HEK293T (cell line): ENCODE results near the gene CREB3L1.

Source experiments
- CTCF ChIA-PET: fragments of 350-600 bp; formaldehyde crosslinking; extraction: SDS; loops from one replicate; lab custom pipeline; 2021; ENCODE audit warnings: antibody characterized with exemption, inconsistent platforms; lab: Yijun Ruan, JAX
- POLR2A ChIA-PET: fragments of 350-600 bp; formaldehyde crosslinking; extraction: SDS; loops from one replicate; lab custom pipeline; 2020; ENCODE audit warnings: antibody characterized with exemption, inconsistent platforms; lab: Yijun Ruan, JAX
- DNase-seq: peaks from one replicate; pipeline ENCODE4 v3.0.0; 2012; ENCODE audit warnings: mixed read lengths; ENCODE audit errors: extremely low spot score
- ARNT ChIP-seq: fragments of 450-650 bp; IDR thresholded peaks from 2 replicates; pipeline ENCODE4 v1.6.1; 2017; ENCODE audit warnings: mild to moderate bottlenecking
- BHLHE40 ChIP-seq: fragments of 450-650 bp; IDR thresholded peaks from 2 replicates; pipeline ENCODE4 v1.6.1; 2016; ENCODE audit warnings: mild to moderate bottlenecking, moderate library complexity, borderline replicate concordance
- CTBP1 ChIP-seq: fragments of 450-650 bp; IDR thresholded peaks from 2 replicates; pipeline ENCODE4 v1.6.1; 2016; ENCODE audit warnings: borderline replicate concordance
- ELF4 ChIP-seq: fragments of 450-650 bp; IDR thresholded peaks from 2 replicates; pipeline ENCODE4 v1.6.1; 2017; ENCODE audit warnings: antibody characterized with exemption
- FOXA1 ChIP-seq: fragments of 450-650 bp; IDR thresholded peaks from 2 replicates; pipeline ENCODE4 v1.6.1; 2016; ENCODE audit warnings: mild to moderate bottlenecking
- FOXK2 ChIP-seq: fragments of 450-650 bp; IDR thresholded peaks from 2 replicates; pipeline ENCODE4 v1.6.1; 2016; ENCODE audit warnings: mild to moderate bottlenecking
- FOXM1 ChIP-seq: fragments of 450-650 bp; IDR thresholded peaks from 2 replicates; pipeline ENCODE4 v1.6.1; 2017; ENCODE audit warnings: mild to moderate bottlenecking, borderline replicate concordance
- HDGF ChIP-seq: fragments of 450-650 bp; IDR thresholded peaks from 2 replicates; pipeline ENCODE4 v1.6.1; 2017; ENCODE audit warnings: antibody characterized with exemption, borderline replicate concordance
- L3MBTL2 ChIP-seq: fragments of 450-650 bp; conservative IDR thresholded peaks from 2 replicates; pipeline ENCODE4 v1.6.1; 2016; ENCODE audit warnings: mild to moderate bottlenecking
- LEF1 ChIP-seq: fragments of 450-650 bp; IDR thresholded peaks from 2 replicates; pipeline ENCODE4 v1.6.1; 2017; ENCODE audit warnings: mild to moderate bottlenecking, borderline replicate concordance
- NFRKB ChIP-seq: fragments of 450-650 bp; IDR thresholded peaks from 2 replicates; pipeline ENCODE4 v1.6.1; 2016; ENCODE audit warnings: mild to moderate bottlenecking, moderate library complexity
- PKNOX1 ChIP-seq: fragments of 450-650 bp; IDR thresholded peaks from 2 replicates; pipeline ENCODE4 v1.6.1; 2016
- SP1 ChIP-seq: fragments of 450-650 bp; IDR thresholded peaks from 2 replicates; pipeline ENCODE4 v1.6.1; 2017
- SUZ12 ChIP-seq: fragments of 450-650 bp; IDR thresholded peaks from 2 replicates; pipeline ENCODE4 v1.6.1; 2016; ENCODE audit warnings: mild to moderate bottlenecking
- TARDBP ChIP-seq: fragments of 450-650 bp; IDR thresholded peaks from 2 replicates; pipeline ENCODE4 v1.6.1; 2016
- ZNF384 ChIP-seq: fragments of 450-650 bp; IDR thresholded peaks from 2 replicates; pipeline ENCODE4 v1.6.1; 2016

The CREB3L1 gene

DNA sequence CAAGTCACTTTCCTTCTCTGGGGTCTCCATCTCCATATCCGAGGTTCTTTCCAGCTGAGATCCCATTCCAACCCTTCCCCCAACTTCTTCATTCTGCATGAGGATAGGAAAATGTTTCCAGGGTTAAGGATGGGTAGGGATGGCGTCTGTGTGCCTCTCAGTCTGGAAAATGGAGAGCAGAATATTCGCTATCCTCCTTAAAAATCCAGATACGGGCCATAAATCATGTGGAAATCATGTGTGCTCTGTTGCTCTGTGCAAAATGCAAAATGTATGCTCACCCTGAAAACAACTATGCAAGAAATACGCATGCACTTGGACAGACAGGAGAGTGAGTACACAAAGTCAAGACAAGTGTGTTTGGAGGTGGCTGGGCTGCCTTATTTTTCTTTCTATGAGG, 3.2 kb downstream of the CREB3L1 start:
- CTCF ChIA-PET: no interaction called here
- no peak for DNase-seq
- POLR2A ChIA-PET: interaction anchor here (0.9 kb wide), 1 partner anchor 38 kb away, joined by 3 read pairs; no protein-coding TSS in a partner anchor
- TF ChIP-seq SP1: no peak
- TF ChIP-seq ZNF384: no peak
- TF ChIP-seq NFRKB: no peak
- no peak for TF ChIP-seq FOXA1
- TF ChIP-seq FOXM1: no peak
- no peak for TF ChIP-seq ELF4
- no peak for TF ChIP-seq FOXK2
- no peak for TF ChIP-seq TARDBP
- no peak for TF ChIP-seq L3MBTL2
- no peak for TF ChIP-seq ARNT
- no peak for TF ChIP-seq HDGF
- no peak for TF ChIP-seq BHLHE40
- TF ChIP-seq SUZ12: no peak
- no peak for TF ChIP-seq PKNOX1

DNA sequence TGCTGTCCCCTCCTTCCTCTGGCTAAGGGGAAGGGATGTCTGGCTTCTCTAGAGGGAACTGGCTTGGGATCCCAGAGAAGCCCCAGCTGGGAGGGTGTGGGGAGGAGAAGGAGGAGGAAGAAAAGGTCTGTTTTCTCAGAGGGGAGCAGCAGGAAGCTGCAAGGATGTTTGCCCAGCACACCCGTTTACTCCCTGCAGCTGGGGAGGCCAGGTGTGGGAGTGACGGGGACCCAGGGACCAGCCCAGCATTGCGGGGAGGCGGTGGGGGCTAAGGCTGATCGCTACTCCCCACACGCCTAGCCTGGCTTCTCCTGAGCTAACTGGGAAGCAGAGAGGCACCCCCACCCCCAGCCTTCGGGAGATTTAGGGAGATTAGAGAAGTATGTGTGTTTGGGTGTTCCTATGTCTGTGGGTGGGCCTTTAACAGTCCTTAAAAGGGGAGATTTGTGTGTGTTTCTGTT, 3.9 kb downstream of the CREB3L1 start:
- POLR2A ChIA-PET: interaction anchor here (1.5 kb wide), 1 partner anchor 38 kb away, joined by 4 read pairs; no protein-coding TSS in a partner anchor
- DNase-seq: no peak
- TF ChIP-seq L3MBTL2: no peak
- TF ChIP-seq ZNF384: no peak
- no peak for TF ChIP-seq ELF4
- no peak for TF ChIP-seq TARDBP
- no peak for TF ChIP-seq CTBP1
- no peak for TF ChIP-seq FOXM1
- no peak for TF ChIP-seq FOXK2
- no peak for TF ChIP-seq LEF1
- TF ChIP-seq SUZ12: no peak
- TF ChIP-seq HDGF: no peak
- TF ChIP-seq FOXA1: no peak
- no peak for TF ChIP-seq ARNT
- no peak for TF ChIP-seq SP1
- TF ChIP-seq PKNOX1: no peak
- TF ChIP-seq NFRKB: no peak
- TF ChIP-seq BHLHE40: no peak
- CTCF ChIA-PET: no interaction called here

DNA sequence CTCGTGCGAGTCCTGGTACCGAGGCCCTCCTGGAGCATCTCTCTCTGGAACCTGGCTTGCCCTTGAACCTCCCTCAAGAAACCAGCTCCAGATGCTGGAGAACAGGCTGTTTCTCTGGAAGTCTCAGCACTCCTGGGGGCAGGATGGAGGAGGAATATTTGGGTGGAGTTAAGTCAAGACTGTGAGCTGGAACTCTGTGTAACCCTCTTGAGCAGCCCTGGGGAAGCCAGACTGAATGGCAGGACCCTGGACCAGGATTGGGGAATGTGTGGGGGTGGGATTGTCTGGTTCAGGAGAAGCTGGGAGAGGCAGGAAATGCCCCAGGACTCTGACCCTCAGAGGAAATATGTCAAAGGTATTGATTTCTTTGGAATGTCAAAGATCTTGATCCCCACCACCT, 7.7 kb downstream of the CREB3L1 start:
- CTCF ChIA-PET: interaction anchor here (2.6 kb wide), 1 partner anchor 10 kb away, joined by 12 read pairs; no protein-coding TSS in a partner anchor
- TF ChIP-seq SP1 (no peak), NFRKB (no peak), L3MBTL2 (no peak), SUZ12 (no peak), ZNF384 (no peak), BHLHE40 (no peak), FOXA1 (no peak), ARNT (no peak)
- POLR2A ChIA-PET: interaction anchor here (1.8 to 2.3 kb wide), 2 partner anchors 10 to 42 kb away, joined by 5 to 10 read pairs; no protein-coding TSS in a partner anchor
- no peak for DNase-seq

DNA sequence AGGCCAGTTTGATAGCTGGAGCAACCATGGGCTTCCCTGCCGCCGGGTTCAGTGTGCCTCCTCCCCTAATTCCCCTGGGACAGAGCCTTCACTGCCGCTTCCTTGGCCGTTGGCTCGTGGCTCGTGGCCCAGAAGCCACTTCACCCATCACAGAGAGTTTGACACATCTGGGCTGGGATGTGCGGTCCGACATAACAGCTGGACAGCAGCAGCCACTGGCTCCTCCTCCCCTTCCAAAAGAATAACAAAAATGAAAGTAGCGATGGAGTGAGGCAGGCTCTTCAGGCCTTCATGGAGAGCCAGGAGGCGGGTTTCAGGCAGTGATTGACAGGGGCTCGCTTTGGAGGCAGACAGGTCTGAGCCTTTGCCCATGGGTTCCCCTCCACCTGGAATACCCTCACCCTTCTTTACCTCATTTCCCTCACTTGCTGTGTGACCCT, 8.2 kb downstream of the CREB3L1 start:
- DNase-seq: no peak
- TF ChIP-seq ELF4: no peak
- TF ChIP-seq PKNOX1: peak; percentile 79
- CTCF ChIA-PET: interaction anchor here (2.6 kb wide), 1 partner anchor 10 kb away, joined by 12 read pairs; no protein-coding TSS in a partner anchor
- POLR2A ChIA-PET: interaction anchor here (1.8 to 2.3 kb wide), 2 partner anchors 10 to 43 kb away, joined by 5 to 10 read pairs; no protein-coding TSS in a partner anchor

DNA sequence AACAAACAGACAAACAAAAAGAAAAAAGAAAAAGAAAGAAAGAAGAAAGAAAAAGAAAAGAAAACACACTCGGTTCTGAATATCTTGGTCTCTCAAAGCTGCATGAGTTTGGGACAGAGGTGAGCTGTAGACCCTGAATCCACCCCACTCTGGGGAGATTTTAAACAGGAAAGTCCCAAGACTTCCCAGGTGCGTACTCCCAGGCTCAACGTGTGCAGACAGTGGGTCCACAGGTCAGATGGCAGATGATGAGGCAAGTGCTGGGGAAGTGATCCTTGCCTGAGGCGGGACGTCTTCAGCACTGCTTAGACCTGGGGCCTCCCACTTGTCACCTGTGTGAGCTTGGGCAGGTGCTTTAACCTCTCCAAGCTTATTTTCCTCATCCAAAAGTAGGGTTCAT, 9.3 kb downstream of the CREB3L1 start:
- DNase-seq: no peak
- TF ChIP-seq FOXM1 (no peak), TARDBP (no peak), LEF1 (no peak), ZNF384 (no peak), FOXK2 (no peak), ELF4 (no peak), BHLHE40 (no peak), NFRKB (no peak), SP1 (no peak), CTBP1 (no peak), ARNT (no peak)
- CTCF ChIA-PET: interaction anchor here (1.2 kb wide), 1 partner anchor 9 kb away, joined by 6 read pairs; no protein-coding TSS in a partner anchor
- POLR2A ChIA-PET: interaction anchor here (0.6 to 2.3 kb wide), 2 partner anchors 9 to 44 kb away, joined by 3 to 10 read pairs; no protein-coding TSS in a partner anchor

DNA sequence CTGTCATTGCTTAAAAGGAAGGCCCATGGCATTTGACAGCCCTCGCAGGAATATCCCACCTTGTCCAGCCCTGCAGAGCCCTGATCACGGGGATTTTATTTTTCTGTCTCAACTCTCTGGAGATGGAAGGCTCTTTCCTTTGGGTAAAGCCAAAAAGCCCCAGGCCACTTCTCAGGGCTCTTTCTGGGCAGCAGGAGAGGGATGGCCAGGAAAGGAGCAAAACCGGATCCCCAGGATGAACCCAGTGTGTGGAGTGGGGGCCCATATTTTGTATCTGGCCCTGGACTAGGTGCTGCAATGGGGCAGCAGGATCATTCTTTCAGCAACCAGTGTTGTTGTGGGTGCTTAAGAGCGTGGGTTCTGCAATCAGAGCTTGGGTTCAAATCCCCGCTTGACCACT, 11.0 kb downstream of the CREB3L1 start:
- no peak for DNase-seq
- ChIA-PET CTCF (no interaction called here), POLR2A (interaction anchor here (2.5 kb wide), 1 partner anchor 10 kb away, joined by 14 read pairs; the partner anchor contains the start of gene CREB3L1)
- TF ChIP-seq FOXK2 (no peak), LEF1 (no peak), FOXM1 (no peak), L3MBTL2 (no peak), CTBP1 (no peak), NFRKB (no peak), ARNT (no peak), PKNOX1 (no peak), ZNF384 (no peak), FOXA1 (no peak), BHLHE40 (no peak), SP1 (no peak), HDGF (no peak), ELF4 (no peak), SUZ12 (no peak), TARDBP (no peak)
